Neural cell (in vitro differentiated cells): ENCODE measurements around the gene AKT1S1. TPM values are rescaled to one million over a fixed set of nuclear protein-coding genes. Genes with fewer than 3 reads are reported as not detected.

ENCODE experiments used
- H2AFZ ChIP-seq: fragments of 200-600, 300-800 bp; sonication (generic), shearing (Covaris generic); 2 replicates; pipeline ENCODE4 v1.6.0; 2014; ENCODE audit warnings: low read depth, mild to moderate bottlenecking, antibody characterized with exemption, low read length, moderate library complexity
- H3F3A ChIP-seq: fragments of 200-600 bp; shearing (Covaris generic); 2 replicates; pipeline ENCODE4 v1.6.1; 2016; ENCODE audit warnings: mild to moderate bottlenecking, moderate library complexity, mixed read lengths, antibody characterized with exemption, low read length; ENCODE audit not compliant: insufficient read depth, poor library complexity, severe bottlenecking
- H3K27ac ChIP-seq: fragments of 200-600, 300-800 bp; sonication (generic), shearing (Covaris generic); 2 replicates; pipeline ENCODE4 v1.5.1; 2014; ENCODE audit warnings: mild to moderate bottlenecking, low read length, moderate library complexity
- H3K27me3 ChIP-seq: fragments of 300-800, 200-600 bp; sonication (generic), shearing (Covaris generic); 2 replicates; pipeline ENCODE4 v1.6.0; 2014; ENCODE audit warnings: mild to moderate bottlenecking, low read depth, low read length, moderate library complexity; ENCODE audit not compliant: insufficient read depth
- H3K36me3 ChIP-seq: fragments of 300-800, 200-600 bp; sonication (generic), shearing (Covaris generic); 2 replicates; pipeline ENCODE4 v1.5.1; 2014; ENCODE audit warnings: mild to moderate bottlenecking, antibody characterized with exemption, low read length, moderate library complexity; ENCODE audit not compliant: insufficient read depth
- H3K4me2 ChIP-seq: fragments of 300-800, 200-600 bp; sonication (generic), shearing (Covaris generic); 2 replicates; pipeline ENCODE4 v1.6.0; 2014; ENCODE audit warnings: mild to moderate bottlenecking, low read length
- H3K4me3 ChIP-seq: fragments of 300-800, 200-600 bp; sonication (generic), shearing (Covaris generic); 2 replicates; pipeline ENCODE4 v1.5.1; 2014; ENCODE audit warnings: mild to moderate bottlenecking, low read length, moderate library complexity
- H3K79me2 ChIP-seq: fragments of 200-600 bp; shearing (Covaris generic); replicated peaks from 2 replicates; pipeline ENCODE4 v1.6.0; 2014; ENCODE audit warnings: mild to moderate bottlenecking, low read length, moderate library complexity; ENCODE audit not compliant: insufficient read depth
- H3K9ac ChIP-seq: fragments of 300-800, 200-600 bp; sonication (generic), shearing (Covaris generic); 2 replicates; pipeline ENCODE4 v1.6.1; 2016; ENCODE audit warnings: mild to moderate bottlenecking, low read length, mixed read lengths
- H3K9me2 ChIP-seq: fragments of 200-600 bp; shearing (Covaris generic); 2 replicates; pipeline ENCODE4 v1.6.1; 2016; ENCODE audit warnings: mild to moderate bottlenecking, low read length, mixed read lengths; ENCODE audit not compliant: insufficient read depth
- H3K9me3 ChIP-seq: fragments of 200-600, 300-800 bp; sonication (generic), shearing (Covaris generic); 2 replicates; pipeline ENCODE4 v1.6.1; 2016; ENCODE audit warnings: mild to moderate bottlenecking, mixed run types, low read length, moderate library complexity, mixed read lengths
- H4K20me1 ChIP-seq: fragments of 200-600 bp; shearing (Covaris generic); 2 replicates; pipeline ENCODE4 v1.6.1; 2016; ENCODE audit warnings: mild to moderate bottlenecking, mixed run types; ENCODE audit not compliant: insufficient read depth
- EP300 ChIP-seq: fragments of 450-650 bp; conservative IDR thresholded peaks from 2 replicates; pipeline ENCODE4 v1.6.1; 2014; ENCODE audit warnings: antibody characterized with exemption, mild to moderate bottlenecking, moderate library complexity; ENCODE audit not compliant: poor library complexity, severe bottlenecking
- EZH2 ChIP-seq: fragments of 200-600, 300-800 bp; shearing (Covaris generic), sonication (generic); IDR thresholded peaks from 2 replicates; pipeline ENCODE4 v1.6.1; 2014; ENCODE audit warnings: antibody characterized with exemption, low read length, borderline replicate concordance, mild to moderate bottlenecking; ENCODE audit not compliant: insufficient read depth, poor library complexity, severe bottlenecking
- MXI1 ChIP-seq: fragments of 450-650 bp; conservative IDR thresholded peaks from 2 replicates; pipeline ENCODE4 v1.6.1; 2014; ENCODE audit warnings: antibody characterized with exemption, mild to moderate bottlenecking; ENCODE audit not compliant: poor library complexity, severe bottlenecking
- POLR2AphosphoS5 ChIP-seq: IDR thresholded peaks from 2 replicates; pipeline ENCODE4 v1.6.1; 2012
- RAD21 ChIP-seq: fragments of 450-650 bp; conservative IDR thresholded peaks from 2 replicates; pipeline ENCODE4 v1.6.1; 2014; ENCODE audit warnings: antibody characterized with exemption, mild to moderate bottlenecking, moderate library complexity
- SMC3 ChIP-seq: fragments of 450-650 bp; conservative IDR thresholded peaks from 2 replicates; pipeline ENCODE4 v1.6.1; 2014; ENCODE audit warnings: antibody characterized with exemption, mild to moderate bottlenecking, moderate library complexity; ENCODE audit not compliant: poor library complexity
- TAF1 ChIP-seq: IDR thresholded peaks from 2 replicates; pipeline ENCODE4 v1.6.1; 2012; ENCODE audit warnings: low read depth
- polyA plus RNA-seq: library from polyadenylated mRNA; depleted of rRNA; stranded (reverse); fragments of >200 nt; gene quantifications from 2 replicates; pipeline ENCODE4 v1.2.3, GENCODE V29; 2014
- TF ChIP-seq, protein P1 (sequence below): IDR thresholded peaks from 2 replicates; pipeline ENCODE4 v1.6.1; 2012; ENCODE audit warnings: borderline replicate concordance
- TF ChIP-seq, protein P2 (sequence below): fragments of 450-650 bp; IDR thresholded peaks from 2 replicates; pipeline ENCODE4 v1.5.1; 2014; ENCODE audit warnings: antibody characterized with exemption, mild to moderate bottlenecking, moderate library complexity; ENCODE audit not compliant: poor library complexity, severe bottlenecking

The AKT1S1 gene
- polyA plus RNA-seq, 1 donor from 2014 or later, result 4.8 TPM

DNA sequence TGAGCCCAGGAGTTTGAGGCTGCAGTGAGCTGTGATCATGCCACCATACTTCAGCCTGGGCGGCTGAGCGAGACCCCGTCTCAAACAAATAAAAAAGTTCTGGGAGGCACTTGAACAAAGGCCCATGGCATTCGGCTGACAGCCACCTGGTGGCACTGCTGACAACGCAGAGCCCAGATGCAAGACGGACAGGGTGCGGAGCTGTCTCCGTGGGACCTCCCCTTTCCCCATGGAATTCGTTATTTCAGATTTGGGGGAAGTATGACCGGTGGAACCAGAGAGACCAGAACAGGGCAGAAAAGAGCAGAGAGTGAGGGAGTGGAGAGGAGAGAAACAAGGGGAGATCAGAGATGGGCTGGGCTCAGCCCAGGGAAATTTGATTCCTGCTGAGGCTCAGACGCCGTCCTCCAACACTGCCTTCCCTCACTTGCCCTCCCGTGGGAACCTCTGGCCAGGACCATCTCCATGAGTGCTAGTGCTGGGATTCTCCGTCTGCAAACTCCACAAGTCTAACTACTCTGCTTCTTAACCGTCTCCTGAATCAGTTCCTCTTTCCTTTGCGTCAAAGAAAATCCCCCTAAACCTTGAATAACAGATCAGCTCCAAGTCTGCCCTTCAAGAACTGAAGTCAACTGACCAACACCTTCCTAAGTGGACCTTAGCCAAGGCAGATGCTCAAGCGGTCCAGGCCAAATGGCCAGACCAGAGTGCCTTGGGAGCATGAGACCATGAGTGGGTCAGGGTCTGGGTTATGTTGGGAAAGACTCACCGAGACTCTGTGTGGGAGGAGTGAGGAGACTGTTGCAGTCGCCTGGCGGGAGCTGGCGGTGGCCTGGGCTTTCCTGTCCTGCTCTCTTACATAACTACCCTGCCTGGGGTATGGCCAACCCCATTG lies 39.9 kb upstream of the AKT1S1 start:
- Histone ChIP-seq H4K20me1 (no peaks in the 10 kb centered on the region), H3K4me2 (no peak overlapping the region), H3K9me2 (no peaks in the 10 kb centered on the region), H3K9me3 (no peaks in the 10 kb centered on the region), H3F3A (no peaks in the 10 kb centered on the region), H3K9ac (no peak overlapping the region), H3K36me3 (no peaks in the 10 kb centered on the region), H3K27me3 (no peaks in the 10 kb centered on the region), H2AFZ (no peak overlapping the region), H3K27ac (no peak overlapping the region), H3K79me2 (peaks cover 20% of the 10 kb centered on the region), H3K4me3 (no peak overlapping the region)
- TF ChIP-seq RAD21 (no peak), POLR2AphosphoS5 (no peak), SMC3 (no peak), EP300 (no peak), TAF1 (no peak), EZH2 (no peak), MXI1 (no peak)
- TF ChIP-seq, protein P1, sequence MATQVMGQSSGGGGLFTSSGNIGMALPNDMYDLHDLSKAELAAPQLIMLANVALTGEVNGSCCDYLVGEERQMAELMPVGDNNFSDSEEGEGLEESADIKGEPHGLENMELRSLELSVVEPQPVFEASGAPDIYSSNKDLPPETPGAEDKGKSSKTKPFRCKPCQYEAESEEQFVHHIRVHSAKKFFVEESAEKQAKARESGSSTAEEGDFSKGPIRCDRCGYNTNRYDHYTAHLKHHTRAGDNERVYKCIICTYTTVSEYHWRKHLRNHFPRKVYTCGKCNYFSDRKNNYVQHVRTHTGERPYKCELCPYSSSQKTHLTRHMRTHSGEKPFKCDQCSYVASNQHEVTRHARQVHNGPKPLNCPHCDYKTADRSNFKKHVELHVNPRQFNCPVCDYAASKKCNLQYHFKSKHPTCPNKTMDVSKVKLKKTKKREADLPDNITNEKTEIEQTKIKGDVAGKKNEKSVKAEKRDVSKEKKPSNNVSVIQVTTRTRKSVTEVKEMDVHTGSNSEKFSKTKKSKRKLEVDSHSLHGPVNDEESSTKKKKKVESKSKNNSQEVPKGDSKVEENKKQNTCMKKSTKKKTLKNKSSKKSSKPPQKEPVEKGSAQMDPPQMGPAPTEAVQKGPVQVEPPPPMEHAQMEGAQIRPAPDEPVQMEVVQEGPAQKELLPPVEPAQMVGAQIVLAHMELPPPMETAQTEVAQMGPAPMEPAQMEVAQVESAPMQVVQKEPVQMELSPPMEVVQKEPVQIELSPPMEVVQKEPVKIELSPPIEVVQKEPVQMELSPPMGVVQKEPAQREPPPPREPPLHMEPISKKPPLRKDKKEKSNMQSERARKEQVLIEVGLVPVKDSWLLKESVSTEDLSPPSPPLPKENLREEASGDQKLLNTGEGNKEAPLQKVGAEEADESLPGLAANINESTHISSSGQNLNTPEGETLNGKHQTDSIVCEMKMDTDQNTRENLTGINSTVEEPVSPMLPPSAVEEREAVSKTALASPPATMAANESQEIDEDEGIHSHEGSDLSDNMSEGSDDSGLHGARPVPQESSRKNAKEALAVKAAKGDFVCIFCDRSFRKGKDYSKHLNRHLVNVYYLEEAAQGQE, result no peak
- TF ChIP-seq, protein P2, sequence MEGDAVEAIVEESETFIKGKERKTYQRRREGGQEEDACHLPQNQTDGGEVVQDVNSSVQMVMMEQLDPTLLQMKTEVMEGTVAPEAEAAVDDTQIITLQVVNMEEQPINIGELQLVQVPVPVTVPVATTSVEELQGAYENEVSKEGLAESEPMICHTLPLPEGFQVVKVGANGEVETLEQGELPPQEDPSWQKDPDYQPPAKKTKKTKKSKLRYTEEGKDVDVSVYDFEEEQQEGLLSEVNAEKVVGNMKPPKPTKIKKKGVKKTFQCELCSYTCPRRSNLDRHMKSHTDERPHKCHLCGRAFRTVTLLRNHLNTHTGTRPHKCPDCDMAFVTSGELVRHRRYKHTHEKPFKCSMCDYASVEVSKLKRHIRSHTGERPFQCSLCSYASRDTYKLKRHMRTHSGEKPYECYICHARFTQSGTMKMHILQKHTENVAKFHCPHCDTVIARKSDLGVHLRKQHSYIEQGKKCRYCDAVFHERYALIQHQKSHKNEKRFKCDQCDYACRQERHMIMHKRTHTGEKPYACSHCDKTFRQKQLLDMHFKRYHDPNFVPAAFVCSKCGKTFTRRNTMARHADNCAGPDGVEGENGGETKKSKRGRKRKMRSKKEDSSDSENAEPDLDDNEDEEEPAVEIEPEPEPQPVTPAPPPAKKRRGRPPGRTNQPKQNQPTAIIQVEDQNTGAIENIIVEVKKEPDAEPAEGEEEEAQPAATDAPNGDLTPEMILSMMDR, result no peak

DNA sequence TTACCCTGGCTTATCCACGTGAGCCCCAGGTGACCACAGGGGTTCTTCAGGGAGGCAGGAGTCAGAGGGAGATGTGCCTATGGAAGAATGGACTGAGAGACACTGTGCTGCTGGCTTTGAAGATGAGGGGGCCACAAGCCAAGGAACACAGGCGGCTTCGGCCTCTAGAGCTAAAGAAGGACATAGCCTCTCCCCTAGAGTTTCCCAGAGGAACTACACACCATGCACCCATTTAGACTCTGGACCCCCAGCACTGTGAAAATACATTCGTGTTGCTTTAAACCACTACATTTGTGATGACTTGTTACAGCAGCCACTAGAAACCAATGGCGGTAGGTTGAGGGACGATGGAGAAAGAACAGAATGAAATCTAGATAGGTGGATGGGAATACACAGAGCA lies 38.1 kb upstream of the AKT1S1 start:
- Histone ChIP-seq H3K9me2 (no peaks in the 10 kb centered on the region), H3K4me3 (no peak overlapping the region), H3K27ac (no peak overlapping the region), H3F3A (no peaks in the 10 kb centered on the region), H3K27me3 (no peaks in the 10 kb centered on the region), H3K36me3 (no peaks in the 10 kb centered on the region), H3K9me3 (no peaks in the 10 kb centered on the region), H3K4me2 (no peak overlapping the region), H4K20me1 (no peaks in the 10 kb centered on the region), H3K79me2 (peaks cover 6% of the 10 kb centered on the region), H3K9ac (no peak overlapping the region), H2AFZ (no peak overlapping the region)
- TF ChIP-seq MXI1 (no peak), TAF1 (no peak), EP300 (no peak)
